Uterus (tissue), 2 donors: ENCODE results near the gene SNX30.

Source experiments
- POLR2A ChIP-seq, 2 donors: fragments of 450-650 bp; IDR thresholded peaks; one replicate each; pipeline ENCODE4 v1.6.1; 2016; ENCODE audit warnings: antibody characterized with exemption in 2 of 2, mild to moderate bottlenecking in 1 of 2, moderate library complexity in 1 of 2
- TF ChIP-seq, protein P1 (sequence below), 4 experiments: fragments of 200-600 bp in 2 of 4; fragments of 450-650 bp in 2 of 4; sonication (generic) in 2 of 4; IDR thresholded peaks; one replicate each; pipeline ENCODE4 v1.5.1; 2016 to 2019; ENCODE audit warnings: antibody characterized with exemption in 4 of 4, mild to moderate bottlenecking in 2 of 4, moderate library complexity in 1 of 4

DNA sequence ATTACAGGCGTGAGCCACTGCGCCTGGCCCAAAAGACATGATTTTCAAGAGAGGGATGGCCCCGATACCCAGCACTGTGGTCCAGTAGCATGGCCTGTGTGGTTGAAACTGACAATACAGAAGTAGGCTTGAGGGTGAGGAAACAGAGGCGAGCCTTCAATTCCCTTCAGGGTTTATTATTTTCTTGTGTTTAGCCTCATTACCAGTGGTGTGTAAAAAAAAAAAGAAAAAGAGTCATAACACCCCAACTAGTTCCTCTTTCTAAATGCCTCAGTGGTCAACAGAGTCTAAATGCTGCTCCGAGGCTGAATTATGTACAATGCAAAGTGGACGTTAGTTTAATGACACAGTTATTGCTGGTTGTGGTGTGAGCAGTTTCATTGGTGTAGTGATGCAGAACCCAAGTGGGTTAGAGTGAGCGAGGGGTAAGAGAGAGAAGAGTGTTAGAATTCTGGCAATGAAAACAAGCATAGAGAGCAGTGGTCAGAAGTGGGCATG is 58.8 kb downstream of the SNX30 start:
- TF ChIP-seq, protein P1, sequence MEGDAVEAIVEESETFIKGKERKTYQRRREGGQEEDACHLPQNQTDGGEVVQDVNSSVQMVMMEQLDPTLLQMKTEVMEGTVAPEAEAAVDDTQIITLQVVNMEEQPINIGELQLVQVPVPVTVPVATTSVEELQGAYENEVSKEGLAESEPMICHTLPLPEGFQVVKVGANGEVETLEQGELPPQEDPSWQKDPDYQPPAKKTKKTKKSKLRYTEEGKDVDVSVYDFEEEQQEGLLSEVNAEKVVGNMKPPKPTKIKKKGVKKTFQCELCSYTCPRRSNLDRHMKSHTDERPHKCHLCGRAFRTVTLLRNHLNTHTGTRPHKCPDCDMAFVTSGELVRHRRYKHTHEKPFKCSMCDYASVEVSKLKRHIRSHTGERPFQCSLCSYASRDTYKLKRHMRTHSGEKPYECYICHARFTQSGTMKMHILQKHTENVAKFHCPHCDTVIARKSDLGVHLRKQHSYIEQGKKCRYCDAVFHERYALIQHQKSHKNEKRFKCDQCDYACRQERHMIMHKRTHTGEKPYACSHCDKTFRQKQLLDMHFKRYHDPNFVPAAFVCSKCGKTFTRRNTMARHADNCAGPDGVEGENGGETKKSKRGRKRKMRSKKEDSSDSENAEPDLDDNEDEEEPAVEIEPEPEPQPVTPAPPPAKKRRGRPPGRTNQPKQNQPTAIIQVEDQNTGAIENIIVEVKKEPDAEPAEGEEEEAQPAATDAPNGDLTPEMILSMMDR (IDR thresholded peaks at IDR 0.05) = no peak
- TF ChIP-seq POLR2A (IDR thresholded peaks at IDR 0.05) = no peak
